ENCODE measurements around the gene C19orf25. TPM values are rescaled to one million over a fixed set of nuclear protein-coding genes. Genes with fewer than 3 reads are reported as not detected.

C19orf25 gene
- total and polyA plus RNA-seq, 9 of the 15 experiments (the other 6 are each of a cell fraction or from before 2014, with no cell fraction given): 0.79 to 96.0 (median 36.1) TPM

DNA sequence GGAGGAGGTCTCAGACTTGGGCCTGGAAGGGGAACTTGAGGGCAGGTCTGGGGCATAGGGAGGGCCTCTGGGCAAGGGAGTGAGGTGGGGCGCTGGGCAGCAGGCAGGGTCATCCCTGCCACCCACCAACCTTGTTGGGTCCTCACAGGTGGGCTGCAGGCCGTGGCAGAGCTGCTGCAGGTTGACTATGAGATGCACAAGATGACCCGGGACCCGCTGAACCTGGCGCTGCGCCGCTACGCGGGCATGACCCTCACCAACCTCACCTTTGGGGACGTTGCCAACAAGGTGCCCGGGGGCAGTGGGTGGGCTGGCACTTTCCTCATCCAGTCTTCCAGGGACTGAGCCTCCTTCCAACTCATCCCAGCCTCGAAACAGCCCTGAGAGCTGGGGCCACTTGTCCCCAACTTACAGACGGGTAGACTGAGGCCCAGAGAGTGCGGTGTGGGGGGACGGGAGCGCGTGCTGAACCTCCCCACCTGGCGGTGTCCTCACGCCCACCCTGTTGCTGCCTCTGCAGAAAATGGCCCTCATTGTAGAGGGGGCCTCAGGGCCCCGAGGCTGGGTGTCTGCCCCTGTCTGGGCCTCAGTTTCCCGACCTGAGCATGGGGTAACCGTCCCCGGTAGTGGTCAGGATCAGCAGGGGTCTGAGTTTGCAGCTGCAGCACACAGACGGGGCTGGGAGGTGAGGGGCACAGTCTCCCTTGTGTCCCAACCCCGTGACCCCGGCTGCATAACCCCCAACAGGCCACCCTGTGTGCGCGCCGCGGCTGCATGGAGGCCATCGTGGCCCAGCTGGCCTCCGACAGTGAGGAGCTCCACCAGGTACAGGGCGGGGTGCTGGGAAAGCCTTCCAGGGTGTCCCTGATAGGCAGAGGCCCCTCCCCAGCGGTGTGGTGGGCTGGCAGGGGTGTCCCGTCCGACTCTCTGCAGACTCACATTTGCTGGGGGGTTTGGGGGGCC is 18.7 kb downstream of the C19orf25 start:
- 85% methylated on average over 28 of the region's 36 CpGs for WGBS (ENCODE audit: insufficient coverage, low coverage, missing lambda C conversion rate)
- Histone ChIP-seq H3K27me3 (ENCODE audit: control insufficient read depth in 2 of 2, insufficient read depth in 2 of 2, low read length in 2 of 2) (no peaks in the 10 kb centered on the region), H3K4me2 (ENCODE audit: insufficient read depth, low read length) (no peak overlapping the region), H3K27ac (ENCODE audit: extremely low read depth, low read depth, low read length) (no peak overlapping the region), H3K9ac (ENCODE audit: insufficient read depth in 1 of 2, low read depth in 2 of 2, low read length in 2 of 2) (no peak overlapping the region), H3K4me1 (replicated peaks in 1 of 2; ENCODE audit: control insufficient read depth in 2 of 2, insufficient read depth in 2 of 2, low read length in 2 of 2) (peaks cover 5 to 51% of the 10 kb centered on the region in 2 experiments; a peak in 4 of 5 replicates), H3K9me3 (replicated peaks; ENCODE audit: control insufficient read depth, insufficient read depth, low read depth, low read length) (no peaks in the 10 kb centered on the region), H2AFZ (ENCODE audit: low read depth, low read length) (no peak overlapping the region), H3K36me3 (ENCODE audit: control insufficient read depth, insufficient read depth, low read length) (peaks cover 6% of the 10 kb centered on the region; the same call in 1 of the 3 replicates), H4K20me1 (replicated peaks; ENCODE audit: control insufficient read depth, insufficient read depth, low read length) (peaks cover 25% of the 10 kb centered on the region), H3K4me3 (no peak overlapping the region), H3K79me2 (ENCODE audit: control insufficient read depth, insufficient read depth, low read length) (no peaks in the 10 kb centered on the region), H3K9me1 (ENCODE audit: control insufficient read depth, insufficient read depth, low read length) (peaks cover 4% of the 10 kb centered on the region)
- DNase-seq (ENCODE audit: extremely low read depth in 1 of 4, low spot score in 3 of 4) (no peak), ATAC-seq (no peak), FAIRE-seq (no peak)
- ChIA-PET POLR2A (interaction anchor here (1.4 kb wide), 1 partner anchor 14 kb away, joined by 4 read pairs; no protein-coding TSS in a partner anchor), CTCF (ENCODE audit: low intra/inter-chr PET ratio) (no interaction called here)
- intact Hi-C loops (cut with micrococcal nuclease): no loop called here
- in situ Hi-C loops (cut with MboI): no loop called here
- BruUV-seq (replicated peaks): no TSS peak
- no peak for TF ChIP-seq RBM39 (optimal IDR thresholded peaks at IDR 0.05; ENCODE audit: low read depth, low read length)
- no peak for TF ChIP-seq NR3C1 (CRISPR knock-in tag; IDR thresholded peaks at IDR 0.05)
- TF ChIP-seq CBX1 (IDR thresholded peaks at IDR 0.05; ENCODE audit: low read depth): peak; percentile 49; the same call in 1 of the 2 replicates
- TF ChIP-seq ZSCAN29 (IDR thresholded peaks at IDR 0.05): no peak
- TF ChIP-seq SRF (CRISPR knock-in tag; IDR thresholded peaks at IDR 0.05): no peak
- no peak for TF ChIP-seq MAZ (CRISPR knock-in tag; conservative IDR thresholded peaks at IDR 0.05 in 1 of 2, IDR thresholded peaks at IDR 0.05 in 1 of 2)
- TF ChIP-seq, protein P1, sequence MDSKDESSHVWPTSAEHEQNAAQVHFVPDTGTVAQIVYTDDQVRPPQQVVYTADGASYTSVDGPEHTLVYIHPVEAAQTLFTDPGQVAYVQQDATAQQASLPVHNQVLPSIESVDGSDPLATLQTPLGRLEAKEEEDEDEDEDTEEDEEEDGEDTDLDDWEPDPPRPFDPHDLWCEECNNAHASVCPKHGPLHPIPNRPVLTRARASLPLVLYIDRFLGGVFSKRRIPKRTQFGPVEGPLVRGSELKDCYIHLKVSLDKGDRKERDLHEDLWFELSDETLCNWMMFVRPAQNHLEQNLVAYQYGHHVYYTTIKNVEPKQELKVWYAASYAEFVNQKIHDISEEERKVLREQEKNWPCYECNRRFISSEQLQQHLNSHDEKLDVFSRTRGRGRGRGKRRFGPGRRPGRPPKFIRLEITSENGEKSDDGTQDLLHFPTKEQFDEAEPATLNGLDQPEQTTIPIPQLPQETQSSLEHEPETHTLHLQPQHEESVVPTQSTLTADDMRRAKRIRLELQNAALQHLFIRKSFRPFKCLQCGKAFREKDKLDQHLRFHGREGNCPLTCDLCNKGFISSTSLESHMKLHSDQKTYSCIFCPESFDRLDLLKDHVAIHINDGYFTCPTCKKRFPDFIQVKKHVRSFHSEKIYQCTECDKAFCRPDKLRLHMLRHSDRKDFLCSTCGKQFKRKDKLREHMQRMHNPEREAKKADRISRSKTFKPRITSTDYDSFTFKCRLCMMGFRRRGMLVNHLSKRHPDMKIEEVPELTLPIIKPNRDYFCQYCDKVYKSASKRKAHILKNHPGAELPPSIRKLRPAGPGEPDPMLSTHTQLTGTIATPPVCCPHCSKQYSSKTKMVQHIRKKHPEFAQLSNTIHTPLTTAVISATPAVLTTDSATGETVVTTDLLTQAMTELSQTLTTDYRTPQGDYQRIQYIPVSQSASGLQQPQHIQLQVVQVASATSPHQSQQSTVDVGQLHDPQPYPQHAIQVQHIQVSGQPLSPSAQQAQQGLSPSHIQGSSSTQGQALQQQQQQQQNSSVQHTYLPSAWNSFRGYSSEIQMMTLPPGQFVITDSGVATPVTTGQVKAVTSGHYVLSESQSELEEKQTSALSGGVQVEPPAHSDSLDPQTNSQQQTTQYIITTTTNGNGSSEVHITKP (IDR thresholded peaks at IDR 0.05; ENCODE audit: partially characterized antibody): no peak
- peak; percentile 36; the same call in 1 of the 2 replicates for TF ChIP-seq RBFOX2 (IDR thresholded peaks at IDR 0.05; ENCODE audit: low read depth, low read length)
- TF ChIP-seq PCBP1 (IDR thresholded peaks at IDR 0.05; ENCODE audit: low read depth, low read length, poor library complexity, severe bottlenecking): no peak
- TF ChIP-seq BMI1 (IDR thresholded peaks at IDR 0.05; ENCODE audit: low read length): no peak
- TF ChIP-seq ZBTB8A (IDR thresholded peaks at IDR 0.05; ENCODE audit: partially characterized antibody): no peak
- TF ChIP-seq LCOR (CRISPR knock-in tag; IDR thresholded peaks at IDR 0.05): no peak
- TF ChIP-seq, protein P2, sequence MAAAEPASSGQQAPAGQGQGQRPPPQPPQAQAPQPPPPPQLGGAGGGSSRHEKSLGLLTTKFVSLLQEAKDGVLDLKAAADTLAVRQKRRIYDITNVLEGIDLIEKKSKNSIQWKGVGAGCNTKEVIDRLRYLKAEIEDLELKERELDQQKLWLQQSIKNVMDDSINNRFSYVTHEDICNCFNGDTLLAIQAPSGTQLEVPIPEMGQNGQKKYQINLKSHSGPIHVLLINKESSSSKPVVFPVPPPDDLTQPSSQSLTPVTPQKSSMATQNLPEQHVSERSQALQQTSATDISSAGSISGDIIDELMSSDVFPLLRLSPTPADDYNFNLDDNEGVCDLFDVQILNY (CRISPR knock-in tag; IDR thresholded peaks at IDR 0.05): no peak
- TF ChIP-seq YBX1 (IDR thresholded peaks at IDR 0.05): no peak
- TF ChIP-seq, protein P3, sequence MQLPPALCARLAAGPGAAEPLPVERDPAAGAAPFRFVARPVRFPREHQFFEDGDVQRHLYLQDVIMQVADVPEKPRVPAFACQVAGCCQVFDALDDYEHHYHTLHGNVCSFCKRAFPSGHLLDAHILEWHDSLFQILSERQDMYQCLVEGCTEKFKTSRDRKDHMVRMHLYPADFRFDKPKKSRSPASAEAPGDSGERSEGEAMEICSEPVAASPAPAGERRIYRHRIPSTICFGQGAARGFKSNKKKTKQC (CRISPR knock-in tag; IDR thresholded peaks at IDR 0.05): no peak
- TF ChIP-seq ZNF766 (CRISPR knock-in tag; conservative IDR thresholded peaks at IDR 0.05): no peak
- no peak for TF ChIP-seq SAFB (IDR thresholded peaks at IDR 0.05; ENCODE audit: borderline replicate concordance, low read depth, low read length)

Data from K562 (cell line).